Measurements from ENCODE around the gene NF2. TPM values are rescaled to one million over a fixed set of nuclear protein-coding genes. Genes with fewer than 3 reads are reported as not detected.
A peak's percentile ranks its signal among the peaks of the same experiment; 100 is the strongest.
"Not testable (repeated sequence)": the region's sequence is repeated elsewhere in the genome, so short reads cannot be mapped to it uniquely, and the experiment has no call there.

NF2 gene
- 18.0 TPM for polyA plus RNA-seq (ENCODE audit: insufficient read length)

- DNase-seq (ENCODE audit: low read depth): peak; percentile 99
Measured at GRCh38 chr22:29603358-29604075, at the start of gene NF2. Gene NF2, plus strand, starts transcription at chr22:29603633. Its CDS starts 366 bp downstream, at chr22:29603999.

DNA sequence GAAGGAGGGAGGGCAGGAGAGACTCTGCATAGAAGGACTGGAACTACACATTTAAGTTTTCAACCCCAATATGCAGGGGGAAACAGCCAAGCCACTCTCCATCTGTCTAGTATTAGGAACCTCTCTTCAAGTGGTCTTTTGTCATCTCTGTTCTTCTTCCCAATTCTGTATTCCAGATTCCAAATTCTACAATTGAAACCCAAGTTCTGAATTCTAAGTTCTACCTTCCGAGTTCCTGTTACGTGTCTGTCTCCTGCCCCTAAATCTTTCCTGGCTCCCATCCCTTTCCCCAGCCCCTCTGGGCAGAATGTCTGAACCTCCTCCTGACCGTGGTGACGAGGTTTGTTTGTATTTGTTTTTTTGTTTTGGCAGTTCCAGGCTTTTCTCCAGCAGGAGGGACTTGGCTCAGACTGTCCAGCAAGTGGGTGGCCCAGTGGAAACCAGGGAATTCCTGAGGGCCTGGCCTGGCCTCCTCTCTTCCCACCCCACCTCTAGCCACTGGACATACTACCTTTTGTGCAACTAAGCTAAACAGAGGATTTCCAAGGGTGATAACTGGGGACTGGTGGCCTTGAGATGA is 48.3 kb upstream of the NF2 start:
- DNase-seq (ENCODE audit: low read depth): peak; percentile 26

DNA sequence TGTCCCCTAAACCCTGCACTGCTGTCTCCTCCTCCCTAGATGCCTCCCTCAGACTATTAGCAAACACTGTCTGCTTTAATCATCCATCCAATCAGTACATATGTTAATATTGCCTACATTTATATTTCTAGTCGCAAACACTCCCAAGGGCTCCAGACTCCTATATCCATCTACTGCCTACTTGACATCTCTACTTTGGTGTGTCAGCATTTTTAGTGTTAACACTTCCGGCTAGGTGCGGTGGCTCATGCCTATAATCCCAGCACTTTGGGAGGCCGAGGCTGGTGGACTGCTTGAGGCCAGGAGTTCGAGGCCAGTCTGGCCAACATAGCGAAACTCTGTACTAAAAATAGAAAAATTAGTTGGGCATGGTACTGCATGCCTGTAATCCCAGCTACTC is 44.4 kb upstream of the NF2 start:
- no peak for DNase-seq (ENCODE audit: low read depth)

DNA sequence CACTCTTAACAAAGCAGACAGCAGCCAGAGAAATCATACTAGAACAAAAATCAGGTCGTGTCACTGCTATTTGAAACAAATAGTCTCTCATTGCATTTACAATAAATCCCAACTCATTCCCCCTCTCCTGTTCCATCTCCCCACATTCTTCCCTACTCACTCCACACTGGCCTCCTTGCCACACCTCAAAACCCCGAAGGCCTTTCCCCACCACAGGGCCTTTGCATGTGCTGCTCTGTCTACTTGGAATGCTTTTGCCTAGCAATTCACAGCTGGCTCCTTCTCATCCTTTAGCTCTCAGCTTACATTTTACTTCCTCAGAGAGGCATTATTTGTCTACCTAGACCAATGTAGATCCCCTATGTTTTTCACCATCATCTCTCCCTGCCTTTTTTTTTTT is 43.6 kb upstream of the NF2 start:
- no peak for DNase-seq (ENCODE audit: low read depth)

GRCh38 chr22:29563652-29564460 is 39.6 kb upstream of the NF2 start:
- DNase-seq (ENCODE audit: low read depth): no peak

DNA sequence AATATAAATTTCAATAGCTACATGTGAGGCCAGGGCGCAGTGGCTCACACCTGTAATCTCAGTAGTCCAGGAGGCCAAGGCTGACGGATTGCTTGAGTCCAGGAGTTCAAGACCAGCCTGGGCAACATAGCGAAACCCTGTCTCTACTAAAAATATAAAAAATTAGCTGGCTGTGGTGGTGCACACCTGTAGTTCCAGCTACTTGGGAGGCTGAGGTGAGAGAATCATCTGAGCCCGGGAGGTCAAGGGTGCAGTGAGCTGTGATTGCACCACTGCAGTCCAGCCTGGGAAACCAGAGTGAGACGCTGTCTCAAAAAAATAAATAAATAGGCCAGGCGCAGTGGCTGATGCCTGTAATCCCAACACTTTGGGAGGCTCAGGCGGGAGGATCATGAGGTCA is 36.9 kb upstream of the NF2 start:
- not testable (repeated sequence) for DNase-seq (ENCODE audit: low read depth)

DNA sequence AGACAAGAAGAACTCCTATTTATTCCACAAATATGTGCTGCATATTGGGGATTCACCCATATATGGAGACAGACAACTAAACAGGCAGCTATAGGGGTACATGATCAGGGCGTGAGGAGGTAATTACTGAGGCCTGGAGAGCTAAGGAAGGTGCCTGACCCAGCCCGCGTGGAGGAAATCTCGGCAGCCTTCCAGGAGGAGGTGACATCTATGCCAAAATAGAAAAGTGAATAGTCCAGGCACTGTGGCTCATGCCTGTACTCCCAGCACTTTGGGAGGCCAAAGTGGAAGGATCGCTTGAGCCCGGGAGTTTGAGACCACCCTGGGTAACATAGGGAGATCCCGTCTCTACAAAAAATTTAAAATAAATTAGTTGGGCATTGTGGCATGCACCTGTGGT is 36.1 kb upstream of the NF2 start:
- no peak for DNase-seq (ENCODE audit: low read depth)

GRCh38 chr22:29569011-29569678 is 34.3 kb upstream of the NF2 start:
- DNase-seq (ENCODE audit: low read depth): no peak

DNA sequence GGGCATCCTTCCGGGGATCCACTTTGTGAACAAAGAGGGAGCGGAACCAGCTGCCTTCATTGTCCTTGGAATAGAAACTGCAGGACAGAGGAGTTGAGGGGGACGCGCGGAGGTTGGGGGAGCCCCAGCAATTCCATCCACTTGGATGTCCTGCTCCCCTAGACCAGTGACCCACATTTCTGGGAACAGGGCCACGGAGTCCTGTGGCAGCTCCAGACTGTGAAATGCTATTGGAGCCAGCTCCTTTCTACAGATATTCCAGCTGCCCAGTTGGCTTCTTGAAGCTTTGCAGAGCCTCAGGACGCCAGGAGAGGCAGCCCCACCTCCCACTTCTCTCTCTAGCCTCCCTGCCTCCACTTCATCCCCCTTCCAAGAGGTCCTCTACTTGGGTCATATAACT is 33.0 kb upstream of the NF2 start:
- DNase-seq (ENCODE audit: low read depth): no peak

DNA sequence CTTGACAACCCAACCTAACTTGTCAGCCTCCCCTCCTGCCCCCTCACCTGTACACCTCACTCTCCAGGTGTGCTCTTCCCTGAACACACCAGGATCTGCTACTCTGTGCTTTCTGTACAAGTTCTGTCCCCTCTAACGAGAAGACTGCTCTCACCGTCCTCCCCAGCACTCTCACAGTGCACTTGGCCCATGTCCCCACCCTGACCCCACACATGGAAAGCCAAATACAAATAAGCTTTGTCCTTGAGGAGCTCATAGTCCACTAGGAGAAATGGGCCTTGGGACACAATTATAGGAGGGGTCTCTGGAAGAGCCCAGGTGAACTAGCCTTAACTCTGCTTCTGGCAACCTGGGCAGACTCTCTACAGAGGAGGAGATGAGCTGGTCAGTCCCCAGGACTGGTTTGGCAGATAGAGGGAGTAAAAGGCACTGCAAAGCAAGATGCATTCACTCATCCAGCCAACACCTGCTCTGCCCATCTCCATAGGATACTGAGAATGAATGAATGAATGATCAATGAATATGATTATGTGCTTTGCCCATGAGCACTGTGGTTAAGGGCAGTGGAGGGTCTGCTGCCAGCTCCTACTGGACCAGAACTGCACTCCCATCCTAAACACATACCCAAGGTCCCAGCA is 32.4 kb upstream of the NF2 start:
- no peak for DNase-seq (ENCODE audit: low read depth)

GRCh38 chr22:29574762-29575450 is 28.5 kb upstream of the NF2 start:
- DNase-seq (ENCODE audit: low read depth): no peak

GRCh38 chr22:29578462-29579200 is 24.8 kb upstream of the NF2 start:
- no peak for DNase-seq (ENCODE audit: low read depth)

DNA sequence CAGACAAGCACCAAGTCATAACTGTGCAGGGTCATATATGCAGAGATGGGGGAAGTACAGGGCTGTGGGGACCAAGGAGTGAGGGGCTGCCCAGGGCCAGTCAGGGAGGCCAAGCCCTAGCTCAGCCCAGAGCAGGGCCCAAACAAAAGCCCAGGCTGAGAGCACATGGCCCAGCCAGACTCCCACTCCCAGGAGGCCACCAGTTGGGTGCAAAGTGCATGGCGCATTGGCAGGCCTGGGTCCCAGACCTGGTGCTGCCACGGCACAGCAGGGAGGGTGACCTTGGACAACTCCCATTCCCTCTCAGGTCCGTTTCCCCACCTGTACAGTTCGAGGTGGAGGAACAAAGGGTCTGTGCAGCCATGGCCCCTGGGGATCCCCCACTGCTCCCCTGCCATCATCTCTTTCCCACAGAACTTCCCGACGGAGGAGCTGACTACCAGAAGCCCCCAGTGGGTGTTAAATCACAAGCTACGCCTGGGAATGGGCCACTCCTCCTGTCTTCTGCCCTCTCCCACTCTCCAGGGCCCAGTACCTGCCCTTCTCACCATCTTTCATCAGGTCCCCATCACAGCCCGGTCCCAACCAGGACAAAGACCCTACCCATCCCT is 23.1 kb upstream of the NF2 start:
- DNase-seq (ENCODE audit: low read depth): no peak

GRCh38 chr22:29581799-29582198 is 21.6 kb upstream of the NF2 start:
- DNase-seq (ENCODE audit: low read depth): no peak

- DNase-seq (ENCODE audit: low read depth): no peak
Measured at GRCh38 chr22:29584975-29585374, 18.5 kb upstream of the NF2 start.

- DNase-seq (ENCODE audit: low read depth): not testable (repeated sequence)
Measured at GRCh38 chr22:29586193-29586705, 17.2 kb upstream of the NF2 start.

DNA sequence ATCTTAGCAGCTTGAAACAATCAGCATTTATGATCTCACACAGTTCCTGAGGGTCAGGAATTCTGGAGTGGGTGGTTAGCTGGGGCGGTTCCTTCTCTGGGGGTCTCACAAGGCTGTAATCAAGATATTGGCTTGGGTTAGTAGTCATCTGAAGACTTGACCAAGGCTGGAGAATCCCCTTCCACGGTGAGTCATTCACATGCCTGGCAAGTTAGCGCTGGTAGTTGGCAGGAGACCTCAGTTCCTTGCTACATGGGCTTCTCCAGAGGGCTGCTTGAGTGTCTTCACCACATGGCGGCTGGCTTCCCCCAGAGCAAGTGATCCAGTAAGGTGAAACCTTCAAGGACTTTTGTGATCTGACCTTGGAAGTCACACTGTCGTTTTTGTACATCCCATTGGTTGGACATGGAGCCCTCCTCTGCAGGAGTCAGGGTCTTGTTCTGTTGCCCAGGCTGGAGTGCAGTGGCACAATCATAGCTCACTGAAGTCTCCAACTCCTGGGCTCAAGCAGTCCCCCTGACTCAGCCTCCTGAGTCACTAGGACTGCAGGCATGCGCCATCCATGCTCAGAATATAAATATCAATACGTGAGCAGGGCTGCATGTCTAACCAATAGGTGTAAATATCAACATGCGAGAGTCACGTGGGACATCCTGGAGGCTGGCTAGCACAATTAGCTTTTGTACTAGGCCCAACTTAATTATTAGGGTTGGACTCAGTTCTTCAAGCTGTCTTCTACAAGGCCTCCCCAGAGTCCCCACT is 15.3 kb upstream of the NF2 start:
- DNase-seq (ENCODE audit: low read depth): no peak

DNA sequence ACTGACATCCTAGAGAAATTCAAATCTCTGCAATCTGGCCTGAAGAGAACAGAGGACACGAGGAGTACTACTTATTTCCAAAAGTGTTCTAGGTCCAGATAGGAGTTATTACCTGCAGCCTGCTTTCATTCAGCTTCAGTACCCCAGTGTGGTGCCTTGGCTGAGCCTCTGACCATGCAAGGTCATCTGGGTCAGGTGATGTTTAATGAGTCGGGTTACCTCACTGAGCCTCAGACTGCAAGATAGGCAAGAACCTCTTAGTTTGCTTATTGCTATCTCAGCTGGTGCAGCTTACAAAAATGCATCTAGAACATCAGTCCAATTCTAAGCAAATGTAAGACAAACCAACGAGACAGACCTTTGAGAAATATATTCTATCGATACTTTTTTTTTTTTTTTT is 9.5 kb upstream of the NF2 start:
- DNase-seq (ENCODE audit: low read depth): no peak

DNA sequence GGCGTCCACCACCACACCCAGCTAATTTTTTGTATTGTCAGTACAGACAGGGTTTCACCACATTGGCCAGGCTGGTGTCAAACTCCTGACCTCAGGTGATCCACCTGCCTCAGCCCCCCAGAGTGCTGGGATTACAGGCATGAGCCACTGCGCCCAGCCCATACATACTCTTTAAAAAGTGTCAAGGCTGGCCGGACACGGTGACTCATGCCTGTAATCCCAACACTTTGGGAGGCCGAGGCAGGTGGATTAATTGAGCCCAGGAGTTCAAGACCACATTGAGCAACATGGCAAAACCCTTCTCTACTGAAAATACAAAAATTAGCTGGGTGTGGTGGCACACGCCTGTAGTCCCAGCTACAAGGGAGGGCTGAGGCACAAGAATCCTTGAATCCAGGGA is 9.0 kb upstream of the NF2 start:
- not testable (repeated sequence) for DNase-seq (ENCODE audit: low read depth)
